Cortex of kidney (tissue), 1 donor: ENCODE measurements around the gene TARBP1.
"Not testable (repeated sequence)": the region's sequence is repeated elsewhere in the genome, so short reads cannot be mapped to it uniquely, and the experiment has no call there.

ENCODE experiments used
- DNase-seq: peaks from one replicate; lab custom pipeline; 2025; lab: John Stamatoyannopoulos, UW

Gene TARBP1

GRCh38 chr1:234386122-234386521, 92.9 kb downstream of the TARBP1 start:
- no peak for DNase-seq

- DNase-seq, result no peak
Measured at GRCh38 chr1:234381699-234382555, 97.1 kb downstream of the TARBP1 start.

GRCh38 chr1:234379591-234380109, 99.3 kb downstream of the TARBP1 start:
- DNase-seq, result not testable (repeated sequence)

GRCh38 chr1:234375672-234376071, 103.3 kb downstream of the TARBP1 start:
- DNase-seq, result no peak

GRCh38 chr1:234373959-234374254, 105.1 kb downstream of the TARBP1 start:
- no peak for DNase-seq

- peak; percentile 13 for DNase-seq
Measured at GRCh38 chr1:234373064-234373958, 105.7 kb downstream of the TARBP1 start, which contains the start of gene COA6. Gene COA6, plus strand, starts transcription at chr1:234373456. Its CDS starts 11 bp downstream, at chr1:234373467.

- DNase-seq, result no peak
Measured at GRCh38 chr1:234372011-234372757, 106.8 kb downstream of the TARBP1 start.

GRCh38 chr1:234371414-234371813, 107.6 kb downstream of the TARBP1 start:
- no peak for DNase-seq

- no peak for DNase-seq
Measured at GRCh38 chr1:234369784-234370183, 109.2 kb downstream of the TARBP1 start.

- DNase-seq, result no peak
Measured at GRCh38 chr1:234369033-234369430, 109.9 kb downstream of the TARBP1 start.

- no peak for DNase-seq
Measured at GRCh38 chr1:234368320-234369032, 110.5 kb downstream of the TARBP1 start.

- DNase-seq, result no peak
Measured at GRCh38 chr1:234362558-234362957, 116.4 kb downstream of the TARBP1 start.

GRCh38 chr1:234361102-234361603, 117.8 kb downstream of the TARBP1 start:
- no peak for DNase-seq

- DNase-seq, result no peak
Measured at GRCh38 chr1:234357831-234358230, 121.1 kb downstream of the TARBP1 start.

GRCh38 chr1:234356615-234357269, 122.2 kb downstream of the TARBP1 start:
- not testable (repeated sequence) for DNase-seq

GRCh38 chr1:234355782-234356510, 123.0 kb downstream of the TARBP1 start:
- DNase-seq, result no peak

- no peak for DNase-seq
Measured at GRCh38 chr1:234348964-234349363, 130.0 kb downstream of the TARBP1 start.

GRCh38 chr1:234345237-234345636, 133.7 kb downstream of the TARBP1 start:
- no peak for DNase-seq

- DNase-seq, result no peak
Measured at GRCh38 chr1:234342774-234343173, 136.2 kb downstream of the TARBP1 start.
